Measurements from ENCODE around the gene FANCI. TPM values are rescaled to one million over a fixed set of nuclear protein-coding genes. Genes with fewer than 3 reads are reported as not detected.
A peak's percentile ranks its signal among the peaks of the same experiment; 100 is the strongest.
"Not testable (repeated sequence)": the region's sequence is repeated elsewhere in the genome, so short reads cannot be mapped to it uniquely, and the experiment has no call there.

The FANCI gene
- total RNA-seq, 1 experiment from 2014 or later = 72.0 TPM

DNA sequence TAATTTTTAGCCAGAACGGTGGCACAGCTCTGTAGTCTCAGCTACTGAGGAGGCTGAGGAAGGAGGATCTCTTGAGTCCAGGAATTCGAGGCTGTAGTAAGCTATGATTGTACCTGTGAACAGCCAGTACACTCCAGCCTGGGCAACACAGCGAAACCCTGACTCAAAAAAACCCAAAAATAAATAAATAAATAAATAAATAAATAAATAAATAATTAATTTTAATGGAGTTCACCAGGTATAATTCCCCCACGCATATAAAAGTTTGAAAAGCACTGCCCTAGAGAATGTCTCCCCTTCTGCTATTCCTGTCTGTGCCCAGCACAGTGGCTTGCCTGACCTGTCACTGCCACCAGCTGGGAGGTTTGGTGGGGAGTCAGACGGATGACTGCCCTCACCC lies 18.2 kb upstream of the FANCI start:
- no peak for DNase-seq (ENCODE audit: low read depth)

DNA sequence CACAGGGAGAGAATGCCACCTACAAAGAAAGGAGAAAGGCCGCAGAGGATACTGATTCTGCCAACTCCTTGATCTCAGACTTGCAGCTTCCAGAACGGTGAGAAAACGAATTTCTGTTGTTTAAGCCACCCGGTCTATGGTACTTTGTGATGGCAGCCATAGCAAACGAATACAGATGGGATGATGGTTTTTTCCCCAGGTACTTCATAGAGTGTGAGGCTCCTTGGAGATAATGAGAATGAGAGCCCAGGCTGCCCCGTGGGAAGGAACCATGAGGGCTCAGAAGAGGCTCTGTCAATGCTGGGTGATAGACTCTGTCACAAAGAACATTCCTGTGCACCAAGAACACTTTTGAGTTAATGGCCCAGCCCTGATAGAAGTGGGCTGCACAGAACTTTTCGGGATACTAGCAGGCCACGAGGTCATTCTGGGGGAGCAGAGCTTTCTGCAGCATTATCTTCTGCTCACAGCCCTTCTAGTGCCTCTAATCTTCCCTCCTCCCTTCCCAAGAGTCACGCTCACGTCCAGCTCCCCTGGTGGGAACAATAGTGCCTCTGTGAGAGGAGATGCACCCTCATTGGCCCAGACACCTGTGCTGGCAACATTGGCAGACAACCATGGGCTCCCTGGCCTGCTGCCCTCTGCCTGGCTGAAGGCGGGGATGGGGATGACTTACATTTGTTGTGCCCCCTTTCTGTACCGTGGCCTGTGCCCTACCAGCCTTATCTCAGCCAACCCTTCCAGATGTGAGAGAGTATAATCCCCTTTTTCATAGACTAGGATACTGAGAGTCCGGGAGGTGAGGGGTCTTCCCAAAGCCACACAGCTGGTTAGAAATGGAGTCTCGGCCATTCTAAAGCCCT lies 17.2 kb upstream of the FANCI start:
- no peak for DNase-seq (ENCODE audit: low read depth)

DNA sequence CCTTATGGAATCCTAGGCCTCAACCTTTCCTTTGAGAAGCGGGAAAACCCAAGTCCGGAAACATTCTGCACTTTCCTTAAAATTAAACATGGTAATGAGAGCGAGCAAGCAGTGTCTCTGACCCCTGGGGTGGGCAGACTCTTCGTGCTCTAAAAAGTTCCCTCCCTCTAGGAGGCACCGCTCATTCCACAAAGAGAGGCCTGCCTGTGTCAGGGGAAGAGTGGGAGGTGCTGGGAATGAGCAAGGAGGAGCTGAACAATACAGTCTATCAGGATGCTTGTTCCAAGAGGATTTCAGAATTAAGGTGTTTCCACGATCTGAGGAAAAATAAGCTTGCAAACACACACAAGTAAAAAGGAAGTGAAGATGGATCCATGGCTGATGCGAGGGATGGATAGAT lies 16.4 kb upstream of the FANCI start:
- no peak for DNase-seq (ENCODE audit: low read depth)

DNA sequence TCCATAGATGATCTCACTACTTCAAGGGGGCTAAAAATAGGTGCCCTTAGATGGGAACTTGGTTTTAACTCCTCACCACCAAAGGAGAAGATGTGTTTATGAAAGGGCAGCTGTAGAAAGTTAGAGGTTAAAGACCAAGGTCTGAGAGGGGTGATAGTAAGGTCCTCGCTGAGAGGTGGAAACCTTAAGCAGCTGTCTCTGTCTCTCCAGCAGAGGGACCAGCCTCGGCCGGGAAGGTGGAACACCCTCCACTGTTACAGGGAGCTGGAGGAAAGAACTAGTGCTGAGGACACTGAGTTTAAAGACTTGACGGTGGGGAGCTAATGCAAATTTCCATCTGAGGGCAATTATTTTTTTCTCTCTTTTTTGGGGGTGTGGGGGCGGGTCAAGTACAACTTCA lies 13.5 kb upstream of the FANCI start:
- no peak for DNase-seq (ENCODE audit: low read depth)

DNA sequence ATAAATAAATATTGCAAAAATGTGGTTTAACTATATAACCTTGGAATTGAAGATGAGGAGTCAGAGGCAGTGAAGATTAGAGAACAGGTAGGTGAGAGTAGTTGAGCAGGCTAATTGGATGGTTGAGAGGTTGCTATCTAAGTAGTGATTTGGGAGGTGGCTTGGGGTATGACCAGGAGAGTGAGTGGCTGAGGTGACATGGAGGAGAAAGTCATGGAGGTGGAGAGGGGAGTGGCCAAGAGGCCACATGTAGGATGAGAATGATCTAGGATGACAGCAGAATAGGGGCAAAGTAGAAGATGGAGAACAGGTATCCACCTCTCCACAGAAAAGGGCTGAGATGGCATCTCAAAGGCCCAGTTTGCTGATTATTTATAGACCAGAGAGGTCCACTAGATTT lies 11.9 kb upstream of the FANCI start:
- no peak for DNase-seq (ENCODE audit: low read depth)

DNA sequence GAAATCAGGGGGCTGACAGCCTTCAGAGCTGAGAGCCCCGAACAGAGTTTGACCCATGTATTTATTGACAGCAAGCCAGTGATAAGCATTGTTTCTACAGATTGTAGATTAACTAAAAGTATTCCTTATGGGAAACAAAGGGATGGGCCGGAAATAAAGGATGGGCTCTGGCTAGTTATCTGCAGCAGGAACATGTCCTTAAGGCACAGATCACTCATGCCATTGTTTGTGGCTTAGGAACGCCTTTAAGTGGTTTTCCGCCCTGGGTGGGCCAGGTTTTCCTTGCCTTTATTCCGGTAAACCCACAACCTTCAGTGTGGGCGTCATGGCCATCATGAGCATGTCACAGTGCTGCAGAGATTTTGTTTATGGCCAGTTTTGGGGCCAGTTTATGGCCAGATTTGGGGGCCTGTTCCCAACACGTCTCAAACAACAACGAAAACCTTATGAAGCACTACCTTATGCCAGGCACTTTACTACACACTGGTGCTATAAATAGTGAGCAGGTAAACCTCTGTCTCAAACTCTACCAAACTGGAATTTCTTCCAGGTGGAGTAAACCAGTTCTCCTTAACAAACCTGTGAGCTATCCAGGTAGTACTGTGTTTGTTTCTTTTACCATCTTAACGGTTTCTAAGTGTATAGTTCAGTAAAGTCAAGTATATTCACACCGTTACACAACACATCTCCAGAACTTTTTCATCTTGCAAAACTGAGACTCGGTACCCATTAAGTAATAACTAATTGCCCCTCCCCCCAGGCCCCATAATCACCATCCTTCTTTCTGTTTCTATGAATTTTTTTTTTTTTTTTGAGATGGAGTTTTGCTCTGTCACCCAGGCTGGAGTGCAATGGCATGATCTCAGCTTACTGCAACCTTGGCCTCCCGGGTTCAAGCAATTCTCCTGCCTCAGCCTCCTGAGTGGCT lies 3.6 kb upstream of the FANCI start:
- not testable (repeated sequence) for DNase-seq (ENCODE audit: low read depth)

DNA sequence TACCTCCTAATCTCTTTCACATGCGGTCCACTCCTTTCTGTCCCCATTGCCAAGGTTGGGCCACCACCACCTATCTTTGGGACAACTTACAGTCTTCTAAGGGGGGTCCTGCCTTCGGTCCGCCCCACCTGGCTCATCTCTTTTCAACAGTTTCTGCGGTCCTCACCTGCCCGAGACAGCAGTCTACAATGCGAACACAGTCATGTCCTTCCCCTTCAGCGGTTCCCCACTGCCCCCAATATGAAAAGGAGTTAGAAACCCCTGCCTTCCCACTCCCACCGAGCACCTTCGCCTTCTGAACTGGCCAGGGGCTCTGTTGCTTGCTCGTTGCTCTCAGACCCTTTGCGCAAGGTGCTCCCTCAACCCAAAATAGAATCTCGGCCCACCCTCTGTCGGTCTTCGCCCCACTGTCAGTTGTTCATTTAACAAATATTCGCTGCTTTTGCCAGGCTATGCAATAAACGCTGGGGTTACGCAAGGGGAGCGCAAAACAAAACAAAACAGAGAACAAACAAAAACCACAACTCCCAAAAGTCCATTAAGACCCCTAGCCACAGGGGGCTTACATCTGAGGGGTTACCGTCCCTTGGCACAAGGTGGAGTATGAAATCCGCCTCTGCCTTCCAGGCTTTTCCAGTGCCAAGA lies 611 bp upstream of the FANCI start:
- no peak for DNase-seq (ENCODE audit: low read depth)

DNA sequence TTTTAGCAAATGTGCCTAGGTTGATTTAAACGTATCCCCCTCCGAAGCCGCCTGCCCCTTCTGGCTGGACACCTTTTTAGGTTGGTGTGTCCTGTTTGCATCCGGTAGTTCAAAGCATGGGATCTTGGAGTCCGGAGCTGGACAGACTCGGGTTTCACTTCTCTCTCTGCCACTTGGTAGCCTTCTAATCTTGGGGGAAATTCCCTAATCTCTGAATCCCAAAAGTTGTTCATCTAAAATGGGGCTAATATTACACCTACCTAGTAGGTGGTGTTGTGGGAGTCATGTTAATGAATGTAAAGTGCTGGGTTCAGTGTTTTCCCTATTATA lies 760 bp downstream of the FANCI start:
- peak; percentile 63 for DNase-seq (ENCODE audit: low read depth)

DNA sequence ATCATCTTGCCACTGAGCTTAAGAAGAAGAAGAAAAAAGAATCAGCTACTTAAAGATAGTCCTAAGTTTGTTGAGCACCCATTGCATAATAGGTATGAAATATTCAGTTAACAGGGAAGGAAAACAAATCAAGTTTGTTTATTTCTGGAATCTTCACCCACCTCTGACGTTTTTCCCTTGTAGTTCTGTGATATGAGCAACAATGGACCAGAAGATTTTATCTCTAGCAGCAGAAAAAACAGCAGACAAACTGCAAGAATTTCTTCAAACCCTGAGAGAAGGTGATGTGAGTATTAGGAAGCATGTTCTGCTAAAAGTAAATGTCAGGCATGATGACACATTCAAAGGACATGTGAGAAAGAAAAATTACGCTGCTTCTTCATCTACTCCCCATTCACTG lies 3.7 kb downstream of the FANCI start:
- DNase-seq (ENCODE audit: low read depth) = no peak

DNA sequence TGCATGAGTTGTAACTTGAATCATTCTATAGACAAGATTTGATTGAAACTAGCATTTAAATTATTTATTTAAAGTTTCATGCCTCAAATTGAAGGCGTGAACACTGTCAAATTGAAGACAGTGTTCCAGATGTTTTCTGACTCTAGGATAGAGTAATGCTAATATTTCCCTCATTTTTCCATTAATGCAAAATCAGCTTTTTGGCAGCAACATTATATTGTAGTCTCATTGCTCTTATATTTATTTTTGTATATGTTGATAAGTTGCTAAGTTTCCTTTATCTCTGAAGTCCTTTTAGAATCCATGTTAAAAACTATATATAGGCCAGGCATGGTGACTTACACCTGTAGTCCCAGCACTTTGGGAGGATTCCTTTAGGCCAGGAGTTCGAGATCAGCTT lies 4.8 kb downstream of the FANCI start:
- no peak for DNase-seq (ENCODE audit: low read depth)

DNA sequence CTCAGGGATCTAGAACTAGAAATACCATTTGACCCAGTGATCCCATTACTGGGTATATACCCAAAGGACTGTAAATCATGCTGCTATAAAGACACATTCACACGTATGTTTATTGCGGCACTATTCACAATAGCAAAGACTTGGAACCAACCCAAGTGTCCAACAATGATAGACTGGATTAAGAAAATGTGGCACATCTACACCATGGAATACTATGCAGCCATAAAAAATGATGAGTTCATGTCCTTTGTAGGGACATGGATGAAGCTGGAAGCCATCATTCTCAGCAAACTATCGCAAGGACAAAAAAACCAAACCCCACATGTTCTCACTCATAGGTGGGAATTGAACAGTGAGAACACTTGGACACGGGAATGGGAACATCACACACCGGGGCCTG lies 6.4 kb downstream of the FANCI start:
- DNase-seq (ENCODE audit: low read depth) = not testable (repeated sequence)

DNA sequence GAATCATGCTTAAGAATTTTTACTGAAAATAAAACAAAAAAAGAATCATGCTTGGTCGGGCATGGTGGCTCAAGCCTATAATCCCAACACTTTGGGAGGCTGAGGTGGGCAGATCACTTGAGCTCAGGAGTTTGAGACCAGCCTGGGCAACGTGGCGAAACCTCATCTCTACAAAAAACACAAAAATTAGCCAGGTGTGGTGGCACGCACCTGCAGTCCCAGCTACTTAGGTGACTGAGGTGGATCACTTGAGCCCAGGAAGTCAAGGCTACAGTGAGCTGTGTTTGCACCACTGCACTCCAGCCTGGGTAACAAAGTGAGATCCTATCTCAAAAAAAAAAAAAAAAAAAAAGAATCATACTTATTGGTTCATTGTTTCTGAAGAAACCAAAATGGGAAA lies 33.5 kb downstream of the FANCI start:
- DNase-seq (ENCODE audit: low read depth) = not testable (repeated sequence)

DNA sequence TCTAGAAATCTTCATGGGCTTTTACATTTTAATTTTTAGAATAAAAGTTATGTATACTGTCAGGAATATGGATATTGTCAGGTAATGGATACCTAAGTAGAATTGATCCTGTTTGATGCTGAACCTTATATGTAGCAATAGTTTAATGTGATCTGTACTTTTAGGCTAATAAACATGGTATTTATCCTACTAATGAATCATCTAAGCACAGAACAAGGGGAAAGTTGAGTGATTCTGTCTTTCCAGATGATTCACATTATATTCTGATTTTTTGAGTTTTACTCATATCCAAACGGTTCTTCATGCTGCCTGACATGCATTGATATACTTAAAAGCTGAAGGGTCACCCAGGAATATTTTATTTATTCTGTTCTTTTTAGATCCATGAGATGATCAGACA lies 34.5 kb downstream of the FANCI start:
- DNase-seq (ENCODE audit: low read depth) = no peak

DNA sequence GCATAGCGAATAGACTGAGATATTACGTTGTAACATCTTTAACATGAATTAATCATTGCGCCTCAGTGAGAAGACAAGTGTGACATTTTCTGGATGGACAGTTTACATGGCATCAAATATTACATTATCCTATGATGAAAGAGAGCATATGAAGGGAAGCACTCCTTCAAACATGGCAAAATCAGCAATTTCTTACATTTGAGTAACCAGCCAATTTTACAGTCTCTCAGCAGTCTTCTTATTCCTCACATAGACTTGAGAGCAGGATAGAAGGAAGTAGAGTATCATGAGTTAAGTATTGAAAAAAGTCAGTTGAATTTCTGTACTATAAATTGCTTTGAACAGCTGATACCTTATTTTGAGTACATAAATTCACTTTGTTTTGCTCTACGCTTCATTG lies 38.9 kb downstream of the FANCI start:
- no peak for DNase-seq (ENCODE audit: low read depth)

DNA sequence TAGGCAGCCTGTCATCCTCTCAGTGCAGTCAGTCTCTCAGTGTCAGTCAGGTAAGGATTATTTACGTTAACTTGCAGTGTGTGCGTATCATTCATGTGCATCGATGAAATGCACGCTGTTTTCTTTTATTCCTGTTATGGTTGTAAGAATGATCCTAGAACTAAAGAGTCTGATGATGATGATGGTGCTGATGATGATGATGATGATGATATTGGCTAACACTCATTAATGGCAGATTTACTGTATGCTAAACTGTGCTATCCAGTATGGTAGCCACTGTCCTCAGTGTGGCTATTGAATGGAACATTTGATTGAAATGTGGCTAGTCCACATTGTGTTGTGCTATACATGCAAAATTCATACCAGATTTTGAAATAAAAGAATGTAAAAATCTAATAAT lies 39.4 kb downstream of the FANCI start:
- DNase-seq (ENCODE audit: low read depth) = no peak

DNA sequence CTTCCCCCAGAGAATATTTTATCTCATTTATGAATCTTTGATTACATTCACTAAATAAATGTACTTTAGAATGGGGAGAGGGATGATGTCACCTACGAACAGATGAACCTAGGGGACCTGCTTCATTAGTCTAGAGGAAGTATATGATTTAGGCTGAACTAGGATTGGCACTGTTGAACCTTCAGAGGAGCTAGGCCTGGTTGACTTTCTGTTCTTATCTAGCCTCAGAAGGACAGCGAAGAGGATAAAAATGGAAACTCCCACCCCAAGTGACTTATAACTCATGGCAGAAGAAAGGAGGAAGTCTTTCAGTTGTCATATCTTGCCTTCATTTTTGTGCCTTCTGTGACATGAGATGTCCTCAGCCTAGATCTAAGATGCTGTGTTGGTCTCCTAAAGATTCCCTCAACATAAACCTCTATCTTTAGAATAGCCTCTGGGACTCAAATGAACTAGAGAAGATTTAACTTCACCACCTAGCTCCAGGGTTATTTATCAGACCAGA lies 48.2 kb downstream of the FANCI start:
- DNase-seq (ENCODE audit: low read depth) = no peak

DNA sequence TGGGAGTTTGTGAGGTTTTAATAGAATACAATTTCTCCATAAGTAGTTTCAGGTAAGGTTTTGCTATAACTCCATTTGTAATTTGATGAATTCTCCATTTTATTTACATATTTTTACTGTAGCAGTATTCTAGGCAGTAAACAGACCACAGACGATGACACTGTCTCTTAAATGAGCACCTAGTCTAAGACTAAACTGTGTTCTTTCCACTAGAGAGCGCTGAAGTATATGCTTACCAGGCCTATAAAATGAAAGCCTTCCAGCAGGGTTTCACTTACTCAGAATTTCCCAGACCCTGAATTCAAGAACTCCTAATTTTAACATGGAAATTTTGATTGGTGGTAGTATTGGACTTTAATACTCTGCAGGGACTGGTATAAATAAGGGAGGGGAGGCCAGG lies 49.2 kb downstream of the FANCI start:
- DNase-seq (ENCODE audit: low read depth) = no peak

DNA sequence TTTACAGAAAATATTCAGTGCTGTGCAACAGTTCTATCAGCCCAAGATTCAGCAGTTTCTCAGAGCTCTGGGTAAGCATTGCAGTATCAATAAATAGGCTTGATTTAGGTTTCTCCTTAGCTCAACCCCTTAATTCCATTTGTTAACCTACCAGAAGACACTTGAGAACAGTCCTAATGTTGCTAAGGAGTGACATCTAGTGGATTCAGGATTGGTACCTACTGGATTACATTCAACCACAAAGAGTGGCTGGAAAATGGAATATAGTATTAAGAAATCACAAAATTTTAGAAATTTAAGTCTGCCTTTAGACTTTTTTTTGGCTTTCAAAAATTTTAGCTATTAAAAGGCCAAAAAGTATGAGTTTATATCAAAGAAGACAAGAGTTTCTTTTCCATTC lies 56.1 kb downstream of the FANCI start:
- DNase-seq (ENCODE audit: low read depth) = no peak

DNA sequence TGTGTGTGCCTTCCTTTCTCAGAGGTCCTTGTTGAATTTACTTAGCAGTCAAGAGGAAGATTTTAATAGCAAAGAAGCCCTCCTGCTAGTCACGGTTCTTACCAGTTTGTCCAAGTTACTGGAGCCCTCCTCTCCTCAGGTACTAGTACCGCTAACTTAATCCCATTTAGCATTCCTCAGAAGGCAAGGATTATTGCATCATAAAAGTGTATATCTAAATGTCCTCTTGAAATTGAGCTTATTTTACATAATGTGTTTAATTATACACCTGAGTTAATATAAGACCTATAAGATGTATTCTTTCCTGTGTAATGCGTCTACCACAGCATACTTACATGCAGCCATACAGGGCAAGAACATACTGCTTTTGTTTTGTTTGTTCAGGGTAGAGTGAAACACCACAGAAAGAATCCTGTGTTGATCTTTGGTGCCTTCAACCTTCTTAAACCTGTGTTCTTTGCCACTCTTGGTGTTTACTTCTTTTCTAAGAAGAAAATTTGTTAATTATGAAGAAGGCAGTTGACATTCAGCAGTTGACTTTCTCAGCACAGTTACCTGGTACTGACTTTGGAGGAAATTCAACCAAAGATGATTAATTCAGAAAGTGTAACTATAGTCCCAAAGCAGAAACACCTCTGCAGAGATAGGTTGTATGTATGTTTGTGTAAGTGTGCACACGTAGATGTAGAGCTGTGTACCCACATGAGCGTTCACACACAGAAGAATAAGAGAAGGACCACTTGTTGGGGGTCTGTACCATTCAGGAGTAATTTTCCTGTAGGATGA lies 57.7 kb downstream of the FANCI start:
- DNase-seq (ENCODE audit: low read depth) = no peak

DNA sequence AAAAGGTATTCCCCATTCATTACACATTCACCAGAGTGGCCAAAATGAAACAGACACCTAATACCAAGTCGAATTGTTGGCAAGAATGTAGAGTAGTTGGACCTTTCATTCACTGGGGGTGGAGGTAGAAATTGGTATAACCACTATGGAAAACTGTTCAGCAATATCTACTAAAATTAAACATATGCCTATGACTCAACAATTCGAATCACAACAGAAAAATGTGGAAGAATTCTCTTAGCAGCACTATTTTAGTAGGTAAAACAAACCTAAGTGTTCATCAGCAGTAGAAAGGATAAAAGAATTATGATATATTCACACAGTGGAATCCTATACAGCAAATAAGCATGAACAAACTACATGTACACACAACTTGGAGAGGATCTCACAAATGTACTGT lies 60.2 kb downstream of the FANCI start:
- no peak for DNase-seq (ENCODE audit: low read depth)

DNA sequence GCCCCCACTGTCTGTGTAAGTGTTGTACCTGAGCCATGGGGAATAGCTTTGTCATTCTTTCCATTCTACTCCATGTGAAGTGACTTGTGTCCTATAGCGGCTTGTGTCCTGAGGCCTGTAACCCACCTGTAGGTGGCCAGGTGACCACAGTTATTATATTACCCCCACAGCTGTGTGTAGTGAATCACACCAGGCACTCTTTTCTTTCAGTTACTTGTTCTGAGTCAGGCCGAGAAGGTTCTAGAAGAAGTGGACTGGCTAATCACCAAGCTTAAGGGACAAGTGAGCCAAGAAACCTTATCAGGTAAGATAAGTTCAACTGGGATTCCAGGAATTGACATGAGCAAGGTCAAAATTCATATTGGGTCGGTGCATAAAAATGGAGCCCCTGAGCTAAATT lies 61.6 kb downstream of the FANCI start:
- no peak for DNase-seq (ENCODE audit: low read depth)
